Esophagus (tissue), 2 donors: ENCODE measurements around the gene IFITM1. TPM values are rescaled to one million over a fixed set of nuclear protein-coding genes. Genes with fewer than 3 reads are reported as not detected.
"Not testable (repeated sequence)": the region's sequence is repeated elsewhere in the genome, so short reads cannot be mapped to it uniquely, and the experiment has no call there.

Experiments
- H3K27ac ChIP-seq, 2 donors: one replicate each; pipeline ENCODE4 v1.5.1; 2013; ENCODE audit warnings: low read depth in 2 of 2, mild to moderate bottlenecking in 2 of 2, inconsistent platforms in 1 of 2, low read length in 1 of 2, moderate library complexity in 1 of 2
- H3K27me3 ChIP-seq, 2 donors: one replicate each; pipeline ENCODE4 v1.6.1; 2013; ENCODE audit warnings: low read length in 2 of 2, control low read depth in 1 of 2, mild to moderate bottlenecking in 1 of 2; ENCODE audit not compliant: insufficient read depth in 2 of 2, control insufficient read depth in 1 of 2
- H3K36me3 ChIP-seq, 2 donors: one replicate each; pipeline ENCODE4 v1.6.1; 2013; ENCODE audit warnings: low read length in 1 of 2; ENCODE audit not compliant: control insufficient read depth in 2 of 2, insufficient read depth in 2 of 2
- H3K4me1 ChIP-seq, 2 donors: one replicate each; pipeline ENCODE4 v1.6.1; 2013; ENCODE audit warnings: low read length in 1 of 2; ENCODE audit not compliant: control insufficient read depth in 2 of 2, insufficient read depth in 2 of 2
- H3K4me3 ChIP-seq, 2 donors: one replicate each; pipeline ENCODE4 v1.5.1; 2013; ENCODE audit warnings: low read length in 2 of 2, mild to moderate bottlenecking in 2 of 2, low read depth in 1 of 2, moderate library complexity in 1 of 2
- H3K9me3 ChIP-seq, 2 donors: one replicate each; pipeline ENCODE4 v1.6.1; 2013; ENCODE audit warnings: mild to moderate bottlenecking in 2 of 2, low read depth in 1 of 2, low read length in 1 of 2, moderate library complexity in 1 of 2; ENCODE audit not compliant: control insufficient read depth in 2 of 2, insufficient read depth in 1 of 2
- WGBS, 2 donors: extraction: QIAGEN DNeasy Blood & Tissue Kit; methylation state at CpG; one replicate each; pipeline ENCODE4 v1.1.7; 2013; 5-methylcytosine and 5-hydroxymethylcytosine counted together
- polyA plus RNA-seq, 2 donors: library from polyadenylated mRNA; stranded (reverse); fragments of 200-250 nt; gene quantifications; one replicate each; pipeline ENCODE4 v1.2.3, GENCODE V29; 2013
- donor health status: healthy with polysubstance abuse.
- donor health status: Bipolar disorder and iron deficiency.

Gene IFITM1
- polyA plus RNA-seq, 2 donors: 48.2 to 112 TPM

- Histone ChIP-seq H3K9me3 (no peaks in the 10 kb centered on the region), H3K27me3 (no peaks in the 10 kb centered on the region), H3K27ac (no peak overlapping the region), H3K36me3 (no peaks in the 10 kb centered on the region), H3K4me1 (no peaks in the 10 kb centered on the region), H3K4me3 (no peak overlapping the region)
- 91 to 95% methylated on average over 11 of the region's 11 CpGs for WGBS, 2 donors
Measured at GRCh38 chr11:344836-345578, 31.2 kb downstream of the IFITM1 start.

GRCh38 chr11:346529-346928, 32.7 kb downstream of the IFITM1 start:
- WGBS, 2 donors: 75 to 79% methylated on average over 3 of the region's 3 CpGs
- H3K27ac ChIP-seq: no peak overlapping the region
- no peaks in the 10 kb centered on the region for H3K36me3 ChIP-seq
- peaks cover 0 to 2% of the 10 kb centered on the region in 2 donors for H3K4me1 ChIP-seq
- no peaks in the 10 kb centered on the region for H3K27me3 ChIP-seq
- no peak overlapping the region for H3K4me3 ChIP-seq
- no peaks in the 10 kb centered on the region for H3K9me3 ChIP-seq

- not testable (repeated sequence) for H3K27me3 ChIP-seq, H3K36me3 ChIP-seq, H3K9me3 ChIP-seq, H3K4me3 ChIP-seq, H3K4me1 ChIP-seq, H3K27ac ChIP-seq
- WGBS, 2 donors: 77 to 90% methylated on average over 7 to 8 of the region's 8 CpGs
Measured at GRCh38 chr11:349270-349954, 35.6 kb downstream of the IFITM1 start.

DNA sequence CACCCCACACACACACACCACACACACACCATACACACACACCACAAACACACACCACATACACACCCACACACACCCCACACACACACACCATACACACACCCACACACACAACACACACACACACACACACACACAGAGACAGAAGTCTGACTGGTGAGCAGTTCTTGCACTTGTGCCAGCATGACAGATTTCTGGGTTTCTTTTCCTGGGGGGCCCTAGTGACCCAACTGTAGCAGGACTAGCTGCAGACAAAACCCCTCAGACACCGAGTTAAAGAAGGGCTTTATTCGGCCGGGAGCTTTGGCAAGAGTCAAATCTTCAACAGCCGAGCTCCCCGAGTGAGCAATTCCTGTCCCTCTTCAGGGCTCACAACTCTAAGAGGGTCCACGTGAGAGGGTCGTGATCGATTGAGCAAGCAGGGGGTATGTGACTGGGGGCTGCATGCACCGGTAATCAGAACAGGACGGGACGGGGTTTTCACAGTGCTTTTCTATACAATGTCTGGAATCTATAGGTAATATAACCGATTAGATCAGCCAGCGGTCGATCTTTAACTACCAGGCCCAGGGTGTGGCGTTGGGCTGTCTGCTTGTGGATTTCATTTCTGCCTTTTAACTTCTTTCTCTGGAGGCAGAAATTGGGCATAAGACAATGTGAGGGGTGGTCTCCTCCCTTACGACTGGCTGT, 36.3 kb downstream of the IFITM1 start:
- peak overlapping the region in 1 of 2 donors; percentile 60 for H3K27ac ChIP-seq

GRCh38 chr11:350723-351255, 36.9 kb downstream of the IFITM1 start:
- WGBS, 2 donors: 46 to 51% methylated on average over 18 of the region's 18 CpGs
- H3K27ac ChIP-seq: peak overlapping the region; percentile 23 to 60
- no peak overlapping the region for H3K4me3 ChIP-seq

More for the DNA sequence above, 36.3 kb downstream of the IFITM1 start:
- not testable (repeated sequence) for H3K4me1 ChIP-seq, H3K9me3 ChIP-seq, H3K27me3 ChIP-seq, H3K36me3 ChIP-seq, H3K4me3 ChIP-seq
- WGBS, 2 donors: 45 to 65% methylated on average over 16 of the region's 16 CpGs

GRCh38 chr11:351411-351810, 37.6 kb downstream of the IFITM1 start:
- Histone ChIP-seq H3K9me3 (no peaks in the 10 kb centered on the region), H3K27ac (peak overlapping the region; percentile 23 to 51), H3K27me3 (no peaks in the 10 kb centered on the region), H3K36me3 (no peaks in the 10 kb centered on the region), H3K4me1 (peaks cover 0 to 11% of the 10 kb centered on the region in 2 donors), H3K4me3 (no peak overlapping the region)
- 95 to 96% methylated on average over 14 of the region's 14 CpGs for WGBS, 2 donors

More at GRCh38 chr11:350723-351255, 36.9 kb downstream of the IFITM1 start:
- Histone ChIP-seq H3K9me3 (no peaks in the 10 kb centered on the region), H3K4me1 (peaks cover 0 to 10% of the 10 kb centered on the region in 2 donors), H3K27me3 (no peaks in the 10 kb centered on the region), H3K36me3 (no peaks in the 10 kb centered on the region)

- no peaks in the 10 kb centered on the region for H3K27me3 ChIP-seq
- no peak overlapping the region for H3K4me3 ChIP-seq
- peak overlapping the region; percentile 26 to 55 for H3K27ac ChIP-seq
- H3K9me3 ChIP-seq: no peaks in the 10 kb centered on the region
- 87 to 93% methylated on average over 12 of the region's 12 CpGs for WGBS, 2 donors
- H3K36me3 ChIP-seq: no peaks in the 10 kb centered on the region
- peaks cover 0 to 18% of the 10 kb centered on the region in 2 donors for H3K4me1 ChIP-seq
Measured at GRCh38 chr11:352456-353031, 38.7 kb downstream of the IFITM1 start.

- H3K36me3 ChIP-seq: no peaks in the 10 kb centered on the region
- H3K27ac ChIP-seq: peak overlapping the region; percentile 26 to 83
- H3K9me3 ChIP-seq: no peaks in the 10 kb centered on the region
- WGBS, 2 donors: 22 to 28% methylated on average over 16 of the region's 16 CpGs
- H3K4me1 ChIP-seq: peaks cover 2 to 18% of the 10 kb centered on the region in 2 donors
- no peaks in the 10 kb centered on the region for H3K27me3 ChIP-seq
- H3K4me3 ChIP-seq: no peak overlapping the region
Measured at GRCh38 chr11:353179-353873, 39.5 kb downstream of the IFITM1 start.
